ENCODE measurements around the gene SNRPB. TPM values are rescaled to one million over a fixed set of nuclear protein-coding genes. Genes with fewer than 3 reads are reported as not detected.

The SNRPB gene
- total RNA-seq, 1 experiment from 2014 or later, result 462 TPM

- Histone ChIP-seq H3K79me2 (ENCODE audit: insufficient read depth, low read length) (no peaks in the 10 kb centered on the region), H3K9ac (ENCODE audit: extremely low read depth, insufficient read length, low read length) (no peak overlapping the region), H4K8ac (replicated peaks; ENCODE audit: insufficient read length, low read depth, low read length) (no peak overlapping the region), H2AFZ (ENCODE audit: low read length) (no peak overlapping the region), H2BK120ac (ENCODE audit: low read depth, low read length, poor library complexity, severe bottlenecking) (no peak overlapping the region), H3K27ac (ENCODE audit: insufficient read length, low read depth, low read length) (no peak overlapping the region), H3K4me2 (ENCODE audit: insufficient read depth, insufficient read length, low read length) (no peak overlapping the region), H3K27me3 (ENCODE audit: insufficient read depth, low read length) (no peaks in the 10 kb centered on the region), H3K9me3 (ENCODE audit: control insufficient read depth, low read depth, low read length) (no peaks in the 10 kb centered on the region), H2BK12ac (ENCODE audit: insufficient read length, low read depth, low read length) (no peak overlapping the region), H3T11ph (ENCODE audit: low read length) (no peak overlapping the region), H3K18ac (ENCODE audit: insufficient read length, low read depth, low read length) (no peak overlapping the region), H2BK5ac (ENCODE audit: insufficient read length, low read length) (no peak overlapping the region), H2BK20ac (ENCODE audit: low read depth, low read length, poor library complexity, severe bottlenecking) (no peak overlapping the region), H3K4ac (ENCODE audit: low read depth, low read length) (no peak overlapping the region), H4K91ac (ENCODE audit: insufficient read length, low read depth, low read length) (no peak overlapping the region), H2BK15ac (ENCODE audit: low read depth, low read length) (no peak overlapping the region), H4K5ac (ENCODE audit: insufficient read length, low read depth, low read length) (no peak overlapping the region), H4K20me1 (ENCODE audit: control insufficient read depth, insufficient read depth, insufficient read length) (no peaks in the 10 kb centered on the region), H3K79me1 (ENCODE audit: insufficient read depth, low read depth, low read length, poor library complexity, severe bottlenecking) (no peaks in the 10 kb centered on the region), H3K4me1 (ENCODE audit: insufficient read depth, low read length) (no peaks in the 10 kb centered on the region), H3K14ac (ENCODE audit: insufficient read depth, low read length) (no peak overlapping the region), H3K56ac (ENCODE audit: insufficient read length, low read depth, low read length) (no peak overlapping the region), H3K23me2 (ENCODE audit: insufficient read length, low read depth, low read length, poor library complexity, severe bottlenecking) (no peaks in the 10 kb centered on the region), H2AK5ac (ENCODE audit: insufficient read length, low read length) (no peak overlapping the region), H3K23ac (ENCODE audit: insufficient read length, low read depth, low read length) (no peak overlapping the region)
- DNase-seq, result no peak
- TF ChIP-seq, protein P1, sequence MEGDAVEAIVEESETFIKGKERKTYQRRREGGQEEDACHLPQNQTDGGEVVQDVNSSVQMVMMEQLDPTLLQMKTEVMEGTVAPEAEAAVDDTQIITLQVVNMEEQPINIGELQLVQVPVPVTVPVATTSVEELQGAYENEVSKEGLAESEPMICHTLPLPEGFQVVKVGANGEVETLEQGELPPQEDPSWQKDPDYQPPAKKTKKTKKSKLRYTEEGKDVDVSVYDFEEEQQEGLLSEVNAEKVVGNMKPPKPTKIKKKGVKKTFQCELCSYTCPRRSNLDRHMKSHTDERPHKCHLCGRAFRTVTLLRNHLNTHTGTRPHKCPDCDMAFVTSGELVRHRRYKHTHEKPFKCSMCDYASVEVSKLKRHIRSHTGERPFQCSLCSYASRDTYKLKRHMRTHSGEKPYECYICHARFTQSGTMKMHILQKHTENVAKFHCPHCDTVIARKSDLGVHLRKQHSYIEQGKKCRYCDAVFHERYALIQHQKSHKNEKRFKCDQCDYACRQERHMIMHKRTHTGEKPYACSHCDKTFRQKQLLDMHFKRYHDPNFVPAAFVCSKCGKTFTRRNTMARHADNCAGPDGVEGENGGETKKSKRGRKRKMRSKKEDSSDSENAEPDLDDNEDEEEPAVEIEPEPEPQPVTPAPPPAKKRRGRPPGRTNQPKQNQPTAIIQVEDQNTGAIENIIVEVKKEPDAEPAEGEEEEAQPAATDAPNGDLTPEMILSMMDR (conservative IDR thresholded peaks at IDR 0.05), result no peak
- peaks cover 11% of the 10 kb centered on the region for H3K27me3 Mint-ChIP-seq (ENCODE audit: low read depth)
- no CpG with 5 or more reads among the region's 6 CpGs for WGBS (ENCODE audit: extremely low coverage, insufficient read length, low lambda C conversion rate)
- no peak overlapping the region for H3K4me3 Mint-ChIP-seq
- H3K4me1 Mint-ChIP-seq, result no peaks in the 10 kb centered on the region
- no peak overlapping the region for H3K27ac Mint-ChIP-seq
- no peaks in the 10 kb centered on the region for H3K36me3 Mint-ChIP-seq (ENCODE audit: insufficient read depth in 1 of 3, low read depth in 3 of 3)
- H3K9me3 Mint-ChIP-seq, result no peaks in the 10 kb centered on the region; a peak in 1 of 5 replicates
Measured at GRCh38 chr20:2429051-2429450, 41.5 kb downstream of the SNRPB start.
